SU-DHL-6 (cell line): ENCODE measurements around the gene NUDT14.

Source experiments
- EZH2phosphoT487 ChIP-seq: fragments of 200-600 bp; sonication (generic), shearing (Covaris generic); conservative IDR thresholded peaks from 2 replicates; pipeline ENCODE4 v1.6.1; 2018; ENCODE audit warnings: mild to moderate bottlenecking, antibody characterized with exemption, low read length, moderate library complexity, mixed read lengths
- TF ChIP-seq, protein P1 (sequence below): fragments of 200-600 bp; sonication (generic); IDR thresholded peaks from one replicate; pipeline ENCODE4 v1.5.1; 2017; ENCODE audit warnings: antibody characterized with exemption, mild to moderate bottlenecking, low read length, moderate library complexity; ENCODE audit not compliant: insufficient read depth, poor library complexity, severe bottlenecking

DNA sequence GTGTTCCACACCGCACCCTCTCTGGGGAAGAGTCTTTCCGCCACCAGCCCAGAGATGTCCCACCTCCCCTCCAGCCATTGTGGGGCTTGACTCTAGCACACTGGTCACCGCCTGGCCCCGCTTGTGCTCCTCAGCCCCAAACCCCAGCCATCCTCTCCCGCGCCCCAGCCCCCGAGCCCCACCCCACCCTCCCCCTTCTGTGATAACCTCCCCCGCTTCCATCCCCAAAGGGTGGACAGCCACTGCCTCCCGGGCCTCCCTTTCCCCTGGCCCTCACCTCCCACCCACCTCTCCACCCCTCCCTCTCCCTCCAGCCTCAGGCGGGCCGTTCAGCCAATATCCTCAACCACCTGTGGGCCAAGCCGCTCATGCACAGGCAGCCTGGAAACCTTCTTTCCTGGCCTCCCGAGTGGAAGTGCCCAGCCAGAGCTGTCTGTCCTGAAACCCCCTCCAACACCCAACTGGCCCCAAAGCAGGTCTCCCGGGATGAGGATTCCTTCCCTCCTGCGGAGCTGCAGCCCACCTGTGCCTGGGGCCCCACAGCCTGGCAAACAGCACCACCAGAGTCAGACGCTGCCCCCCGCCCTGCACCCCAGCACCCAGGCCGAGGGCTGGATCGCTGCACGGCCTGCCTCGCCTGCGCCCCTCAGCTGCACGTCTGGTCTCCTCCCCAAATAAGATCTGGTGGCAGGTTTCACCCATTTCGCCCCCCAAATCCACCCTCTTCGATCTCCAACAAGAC is 27.1 kb upstream of the NUDT14 start:
- TF ChIP-seq, protein P1, sequence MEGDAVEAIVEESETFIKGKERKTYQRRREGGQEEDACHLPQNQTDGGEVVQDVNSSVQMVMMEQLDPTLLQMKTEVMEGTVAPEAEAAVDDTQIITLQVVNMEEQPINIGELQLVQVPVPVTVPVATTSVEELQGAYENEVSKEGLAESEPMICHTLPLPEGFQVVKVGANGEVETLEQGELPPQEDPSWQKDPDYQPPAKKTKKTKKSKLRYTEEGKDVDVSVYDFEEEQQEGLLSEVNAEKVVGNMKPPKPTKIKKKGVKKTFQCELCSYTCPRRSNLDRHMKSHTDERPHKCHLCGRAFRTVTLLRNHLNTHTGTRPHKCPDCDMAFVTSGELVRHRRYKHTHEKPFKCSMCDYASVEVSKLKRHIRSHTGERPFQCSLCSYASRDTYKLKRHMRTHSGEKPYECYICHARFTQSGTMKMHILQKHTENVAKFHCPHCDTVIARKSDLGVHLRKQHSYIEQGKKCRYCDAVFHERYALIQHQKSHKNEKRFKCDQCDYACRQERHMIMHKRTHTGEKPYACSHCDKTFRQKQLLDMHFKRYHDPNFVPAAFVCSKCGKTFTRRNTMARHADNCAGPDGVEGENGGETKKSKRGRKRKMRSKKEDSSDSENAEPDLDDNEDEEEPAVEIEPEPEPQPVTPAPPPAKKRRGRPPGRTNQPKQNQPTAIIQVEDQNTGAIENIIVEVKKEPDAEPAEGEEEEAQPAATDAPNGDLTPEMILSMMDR: no peak
- TF ChIP-seq EZH2phosphoT487: no peak
